Mesendoderm (in vitro differentiated cells): ENCODE results near the gene SMO.
A peak's percentile ranks its signal among the peaks of the same experiment; 100 is the strongest.

Experiments used
- DNase-seq: peaks from one replicate; pipeline ENCODE4 v3.0.0; 2013
- H2AK5ac ChIP-seq: 2 replicates; pipeline ENCODE4 v1.6.1; 2013; ENCODE audit warnings: low read length, inconsistent platforms
- H2BK120ac ChIP-seq: 2 replicates; pipeline ENCODE4 v1.6.1; 2013; ENCODE audit warnings: low read depth, mild to moderate bottlenecking, low read length, moderate library complexity, mixed read lengths
- H2BK15ac ChIP-seq: replicated peaks from 2 replicates; pipeline ENCODE4 v1.6.1; 2013; ENCODE audit warnings: low read depth, mild to moderate bottlenecking, moderate library complexity
- H2BK5ac ChIP-seq: 2 replicates; pipeline ENCODE4 v1.6.1; 2013; ENCODE audit warnings: low read length, inconsistent platforms
- H3K18ac ChIP-seq: 2 replicates; pipeline ENCODE4 v1.6.1; 2013; ENCODE audit warnings: mild to moderate bottlenecking, low read length, mixed read lengths
- H3K23ac ChIP-seq: one replicate; pipeline ENCODE4 v1.6.1; 2013; ENCODE audit warnings: low read length
- H3K27ac ChIP-seq: 2 replicates; pipeline ENCODE4 v1.5.1; 2013; ENCODE audit warnings: low read depth, mild to moderate bottlenecking, inconsistent platforms, low read length, moderate library complexity
- H3K27me3 ChIP-seq: 2 replicates; pipeline ENCODE4 v1.6.1; 2013; ENCODE audit warnings: low read length, control low read depth, mild to moderate bottlenecking, inconsistent platforms; ENCODE audit not compliant: insufficient read depth, poor library complexity
- H3K36me3 ChIP-seq: 2 replicates; pipeline ENCODE4 v1.6.1; 2013; ENCODE audit warnings: low read length, inconsistent platforms; ENCODE audit not compliant: control insufficient read depth, insufficient read depth
- H3K4ac ChIP-seq: one replicate; pipeline ENCODE4 v1.6.1; 2013; ENCODE audit warnings: low read depth, mild to moderate bottlenecking, low read length, moderate library complexity
- H3K4me1 ChIP-seq: 2 replicates; pipeline ENCODE4 v1.6.1; 2013; ENCODE audit warnings: low read depth, low read length, inconsistent platforms; ENCODE audit not compliant: control insufficient read depth
- H3K4me2 ChIP-seq: 2 replicates; pipeline ENCODE4 v1.6.1; 2013; ENCODE audit warnings: low read length
- H3K4me3 ChIP-seq: 2 replicates; pipeline ENCODE4 v1.5.1; 2013; ENCODE audit warnings: mild to moderate bottlenecking, low read length
- H3K56ac ChIP-seq: one replicate; pipeline ENCODE4 v1.6.1; 2013; ENCODE audit warnings: low read length
- H3K79me1 ChIP-seq: 2 replicates; pipeline ENCODE4 v1.6.1; 2013; ENCODE audit warnings: low read length, inconsistent platforms
- H3K79me2 ChIP-seq: 2 replicates; pipeline ENCODE4 v1.6.1; 2013; ENCODE audit warnings: mild to moderate bottlenecking, low read length; ENCODE audit not compliant: control insufficient read depth, insufficient read depth
- H3K9ac ChIP-seq: 2 replicates; pipeline ENCODE4 v1.6.1; 2013; ENCODE audit warnings: low read length, inconsistent platforms
- H4K5ac ChIP-seq: one replicate; pipeline ENCODE4 v1.6.1; 2013; ENCODE audit warnings: low read length
- H4K8ac ChIP-seq: one replicate; pipeline ENCODE4 v1.6.1; 2013; ENCODE audit warnings: low read depth, mild to moderate bottlenecking, control low read depth, low read length, moderate library complexity
- WGBS: extraction: QIAGEN DNeasy Blood & Tissue Kit; methylation state at CpG from one replicate; pipeline ENCODE4 v1.1.7; 2013; ENCODE audit warnings: low lambda C conversion rate, missing lambda C conversion rate; ENCODE audit not compliant: insufficient coverage; ENCODE audit errors: extremely low coverage; 5-methylcytosine and 5-hydroxymethylcytosine counted together

Gene SMO

DNA sequence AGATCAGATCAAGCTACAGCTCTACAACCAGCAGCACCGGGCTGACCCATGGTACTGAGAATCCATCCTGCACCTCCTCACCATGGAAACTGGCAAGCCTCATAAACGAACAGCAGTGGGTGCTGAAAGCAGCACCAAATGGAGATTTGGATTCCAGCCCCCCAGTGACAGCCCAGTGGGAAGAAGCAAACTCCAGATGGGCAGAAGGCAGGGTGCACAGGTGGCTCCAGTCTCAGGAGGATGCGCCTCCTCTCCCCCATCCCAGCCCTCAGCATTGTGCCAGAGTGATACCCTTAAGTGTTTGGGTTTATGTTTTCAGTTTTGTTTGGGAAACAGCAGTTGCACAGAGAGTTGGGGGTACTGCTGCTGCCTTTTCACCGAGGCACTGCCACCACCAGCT lies 20.6 kb upstream of the SMO start:
- Histone ChIP-seq H3K27me3 (no peaks in the 10 kb centered on the region), H3K4ac (no peak overlapping the region), H2BK5ac (no peak overlapping the region), H3K79me1 (no peaks in the 10 kb centered on the region), H2BK120ac (no peak overlapping the region), H3K4me2 (no peak overlapping the region), H3K23ac (no peak overlapping the region), H3K36me3 (no peaks in the 10 kb centered on the region), H3K4me3 (no peak overlapping the region), H3K18ac (no peak overlapping the region), H4K5ac (no peak overlapping the region), H4K8ac (no peak overlapping the region), H3K9ac (no peak overlapping the region), H3K79me2 (no peaks in the 10 kb centered on the region), H3K56ac (no peak overlapping the region), H3K27ac (no peak overlapping the region), H2BK15ac (no peak overlapping the region), H3K4me1 (peaks cover 7% of the 10 kb centered on the region), H2AK5ac (no peak overlapping the region)
- WGBS: no CpG with 5 or more reads among the region's 4 CpGs
- DNase-seq: no peak

DNA sequence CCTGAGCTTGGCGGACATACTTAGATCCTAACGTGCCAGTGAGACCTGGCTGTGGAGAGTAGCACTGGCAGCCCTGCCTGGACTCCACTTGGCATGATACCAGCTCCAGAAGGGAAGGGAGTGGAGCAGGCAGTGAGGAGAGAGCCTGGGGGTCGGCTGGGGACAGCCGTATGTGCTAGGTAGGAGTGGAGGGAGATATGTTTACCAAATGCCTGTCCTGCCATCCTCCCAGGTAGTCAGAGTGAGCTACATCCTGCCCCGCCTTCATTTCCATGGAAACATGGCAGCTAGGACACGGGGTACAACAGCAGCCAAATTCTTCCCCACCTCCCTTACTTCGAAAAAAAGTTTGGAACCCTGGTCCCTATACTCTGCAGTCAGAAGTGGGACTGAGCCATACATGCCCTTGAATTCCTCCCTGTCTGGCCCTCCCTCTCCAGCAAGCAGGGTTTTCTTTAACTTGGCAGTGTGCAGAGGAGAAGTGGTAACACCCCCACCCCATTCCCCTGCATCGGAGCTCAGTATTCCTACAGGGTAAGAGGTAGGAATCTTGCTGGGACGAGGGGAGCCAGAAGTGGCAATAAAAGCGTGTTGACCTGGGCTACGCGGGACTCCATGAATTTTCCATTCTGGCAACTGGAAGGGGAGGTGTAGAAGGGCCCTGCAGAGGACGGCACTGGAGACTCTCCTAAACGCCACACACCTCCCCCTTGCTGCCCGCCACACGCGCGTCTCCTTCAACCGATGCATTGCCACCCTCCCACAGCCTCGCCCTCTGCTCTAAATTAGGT lies 20.0 kb upstream of the SMO start:
- H3K23ac ChIP-seq: peak overlapping the region; percentile 59
- H3K79me1 ChIP-seq: no peaks in the 10 kb centered on the region
- H3K4me3 ChIP-seq: no peak overlapping the region
- peak overlapping the region; percentile 33 for H4K5ac ChIP-seq
- H3K79me2 ChIP-seq: no peaks in the 10 kb centered on the region
- H3K4me1 ChIP-seq: peaks cover 7% of the 10 kb centered on the region
- peak; percentile 72 for DNase-seq
- no peak overlapping the region for H2BK120ac ChIP-seq
- H4K8ac ChIP-seq: no peak overlapping the region
- H3K9ac ChIP-seq: peak overlapping the region; percentile 71
- no peak overlapping the region for H3K4ac ChIP-seq
- no CpG with 5 or more reads among the region's 20 CpGs for WGBS
- peak overlapping the region; percentile 69 for H3K4me2 ChIP-seq
- no peaks in the 10 kb centered on the region for H3K36me3 ChIP-seq
- H3K27me3 ChIP-seq: no peaks in the 10 kb centered on the region
- H2BK5ac ChIP-seq: no peak overlapping the region
- no peak overlapping the region for H2BK15ac ChIP-seq
- H3K27ac ChIP-seq: peak overlapping the region; percentile 1
- H3K18ac ChIP-seq: peak overlapping the region; percentile 93
- no peak overlapping the region for H2AK5ac ChIP-seq
- H3K56ac ChIP-seq: peak overlapping the region; percentile 90

DNA sequence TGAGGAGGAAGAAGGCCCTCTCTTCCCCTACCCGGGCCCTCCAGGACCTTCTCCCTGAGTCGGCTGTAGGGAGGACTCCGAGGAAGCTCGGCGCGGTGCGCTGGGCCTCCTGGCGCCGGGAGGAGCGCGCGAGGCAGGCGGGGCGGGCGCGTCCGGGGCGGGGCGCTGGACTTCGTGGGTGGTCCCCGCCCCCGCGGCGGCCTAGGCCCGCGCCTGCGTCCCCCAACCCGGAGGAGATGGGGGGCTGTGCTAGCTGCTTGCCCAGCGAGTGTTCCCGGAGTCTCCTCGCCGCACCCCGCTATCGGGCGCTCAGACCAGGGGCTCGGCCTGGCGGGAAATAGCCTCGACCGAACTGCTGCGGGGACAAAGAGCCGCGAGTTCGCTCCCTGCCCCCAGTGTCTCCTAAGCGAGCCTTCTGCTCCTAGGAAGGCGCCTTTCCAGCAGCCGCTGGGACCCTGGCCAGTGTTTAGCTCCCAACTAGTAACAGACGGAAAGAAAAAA lies 19.2 kb upstream of the SMO start:
- H3K4me1 ChIP-seq: peaks cover 7% of the 10 kb centered on the region
- peak; percentile 84 for DNase-seq
- WGBS: no CpG with 5 or more reads among the region's 47 CpGs
- peak overlapping the region; percentile 89 for H2BK120ac ChIP-seq
- H4K8ac ChIP-seq: no peak overlapping the region
- H3K4ac ChIP-seq: peak overlapping the region; percentile 66
- no peaks in the 10 kb centered on the region for H3K79me1 ChIP-seq
- H4K5ac ChIP-seq: no peak overlapping the region
- no peaks in the 10 kb centered on the region for H3K36me3 ChIP-seq
- H3K23ac ChIP-seq: peak overlapping the region; percentile 75
- H3K56ac ChIP-seq: peak overlapping the region; percentile 90
- peak overlapping the region; percentile 75 for H2BK15ac ChIP-seq
- H3K4me3 ChIP-seq: peak overlapping the region; percentile 24
- peak overlapping the region; percentile 93 for H3K18ac ChIP-seq
- H3K79me2 ChIP-seq: no peaks in the 10 kb centered on the region
- H3K9ac ChIP-seq: peak overlapping the region; percentile 74
- H3K27ac ChIP-seq: peak overlapping the region; percentile 51
- H2BK5ac ChIP-seq: no peak overlapping the region
- peak overlapping the region; percentile 69 for H3K4me2 ChIP-seq
- H2AK5ac ChIP-seq: no peak overlapping the region
- no peaks in the 10 kb centered on the region for H3K27me3 ChIP-seq

DNA sequence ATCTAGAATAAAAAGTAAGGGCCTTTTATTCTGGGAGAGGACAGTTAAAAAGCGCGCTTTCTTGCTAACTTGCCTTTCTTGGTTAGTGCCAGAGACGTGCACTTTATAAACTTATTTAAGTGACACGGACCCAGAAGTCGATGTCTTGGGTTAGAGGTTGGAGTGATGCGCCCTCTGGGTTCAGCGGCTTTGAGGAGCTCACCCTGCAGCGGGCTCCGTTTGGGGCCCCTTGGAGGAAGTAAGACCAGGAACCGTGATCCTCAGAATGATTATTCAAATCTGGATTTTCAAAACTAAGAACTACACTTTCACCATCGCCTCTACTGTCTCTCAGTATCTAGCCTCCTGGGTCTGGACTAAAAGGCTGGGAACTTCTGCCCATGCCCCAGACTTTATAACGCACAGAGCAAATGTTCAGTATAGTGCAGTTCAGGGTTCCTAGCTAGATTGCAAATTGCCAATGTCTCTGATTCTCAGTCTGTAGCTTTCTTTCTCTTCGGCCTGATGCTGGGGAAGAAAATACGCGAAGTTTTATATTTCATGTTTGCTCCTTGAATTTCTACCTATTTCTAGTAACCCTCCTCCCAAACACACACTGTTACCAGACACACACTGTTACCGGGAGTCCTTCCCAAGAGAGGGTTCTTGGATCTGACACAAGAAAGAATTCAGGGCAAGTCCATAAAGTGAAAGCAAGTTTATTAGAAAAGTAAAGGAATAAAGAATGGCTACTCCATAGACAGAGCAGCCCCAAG lies 18.6 kb upstream of the SMO start:
- H3K4me3 ChIP-seq: no peak overlapping the region
- peaks cover 7% of the 10 kb centered on the region for H3K4me1 ChIP-seq
- H4K5ac ChIP-seq: no peak overlapping the region
- H2BK5ac ChIP-seq: no peak overlapping the region
- peak overlapping the region; percentile 66 for H3K4ac ChIP-seq
- H3K23ac ChIP-seq: no peak overlapping the region
- H3K79me1 ChIP-seq: no peaks in the 10 kb centered on the region
- peak overlapping the region; percentile 89 for H2BK120ac ChIP-seq
- H4K8ac ChIP-seq: no peak overlapping the region
- peak overlapping the region; percentile 74 for H3K9ac ChIP-seq
- no peaks in the 10 kb centered on the region for H3K79me2 ChIP-seq
- H3K56ac ChIP-seq: peak overlapping the region; percentile 90
- no peaks in the 10 kb centered on the region for H3K27me3 ChIP-seq
- WGBS: no CpG with 5 or more reads among the region's 16 CpGs
- no peaks in the 10 kb centered on the region for H3K36me3 ChIP-seq
- peak overlapping the region; percentile 64 for H3K4me2 ChIP-seq
- DNase-seq: peak; percentile 69
- H2AK5ac ChIP-seq: no peak overlapping the region
- H3K18ac ChIP-seq: peak overlapping the region; percentile 93
- peak overlapping the region; percentile 75 for H2BK15ac ChIP-seq
- H3K27ac ChIP-seq: peak overlapping the region; percentile 51

DNA sequence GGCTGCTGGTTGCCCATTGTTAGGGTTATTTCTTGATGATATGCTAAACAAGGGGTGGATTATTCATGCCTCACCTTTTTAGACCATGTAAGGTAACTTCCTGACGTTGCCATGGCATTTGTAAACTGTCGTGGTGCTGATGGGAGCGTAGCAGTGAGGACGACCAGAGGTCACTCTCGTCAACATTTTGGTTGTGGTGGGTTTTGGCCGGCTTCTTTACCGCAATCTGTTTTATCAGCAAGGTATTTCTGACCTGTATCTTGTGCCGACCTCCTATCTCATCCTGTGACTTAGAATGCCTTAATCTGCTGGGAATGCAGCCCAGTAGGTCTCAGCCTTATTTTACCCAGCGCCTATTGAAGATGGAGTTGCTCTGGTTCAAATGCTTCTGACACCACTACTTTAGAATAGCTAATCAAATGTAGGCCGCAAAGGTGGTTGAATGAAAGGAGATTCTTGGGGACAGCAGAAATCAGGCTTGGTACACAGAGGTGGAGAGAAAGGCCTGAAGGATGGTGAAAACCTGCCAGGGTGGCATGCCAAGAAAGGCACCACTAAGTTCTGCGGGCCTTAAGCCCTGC lies 17.9 kb upstream of the SMO start:
- no peak overlapping the region for H2BK15ac ChIP-seq
- no peak overlapping the region for H3K23ac ChIP-seq
- no peak overlapping the region for H3K4ac ChIP-seq
- no peak overlapping the region for H2AK5ac ChIP-seq
- H3K4me1 ChIP-seq: peaks cover 7% of the 10 kb centered on the region
- no peak overlapping the region for H3K4me3 ChIP-seq
- no peak overlapping the region for H3K18ac ChIP-seq
- DNase-seq: peak; percentile 85
- no peak overlapping the region for H2BK120ac ChIP-seq
- H3K9ac ChIP-seq: peak overlapping the region; percentile 3
- no peak overlapping the region for H2BK5ac ChIP-seq
- H3K27me3 ChIP-seq: no peaks in the 10 kb centered on the region
- H3K36me3 ChIP-seq: no peaks in the 10 kb centered on the region
- peak overlapping the region; percentile 15 for H3K56ac ChIP-seq
- no peaks in the 10 kb centered on the region for H3K79me1 ChIP-seq
- H3K27ac ChIP-seq: no peak overlapping the region
- no CpG with 5 or more reads among the region's 11 CpGs for WGBS
- H3K4me2 ChIP-seq: no peak overlapping the region
- H4K5ac ChIP-seq: no peak overlapping the region
- no peaks in the 10 kb centered on the region for H3K79me2 ChIP-seq
- H4K8ac ChIP-seq: no peak overlapping the region
